Dermis blood vessel endothelial cell (primary cell): Measurements from ENCODE around the gene ATP10B. TPM values are rescaled to one million over a fixed set of nuclear protein-coding genes. Genes with fewer than 3 reads are reported as not detected.
"Not testable (repeated sequence)": the region's sequence is repeated elsewhere in the genome, so short reads cannot be mapped to it uniquely, and the experiment has no call there.

Experiments used
- DNase-seq: peaks from one replicate; pipeline ENCODE4 v3.0.0; 2010
- total RNA-seq: library from RNA; depleted of rRNA; stranded (reverse); fragments of >200 nt; gene quantifications from 2 replicates; pipeline ENCODE4 v1.2.3, GENCODE V29; 2014

The ATP10B gene
- total RNA-seq, 1 donor from 2014 or later = not detected

GRCh38 chr5:160750938-160751657, 100.9 kb downstream of the ATP10B start:
- DNase-seq = no peak

- DNase-seq = no peak
Measured at GRCh38 chr5:160749682-160750081, 102.3 kb downstream of the ATP10B start.

- no peak for DNase-seq
Measured at GRCh38 chr5:160749026-160749425, 103.0 kb downstream of the ATP10B start.

- no peak for DNase-seq
Measured at GRCh38 chr5:160747987-160748386, 104.0 kb downstream of the ATP10B start.

GRCh38 chr5:160747559-160747958, 104.5 kb downstream of the ATP10B start:
- no peak for DNase-seq

GRCh38 chr5:160744268-160745101, 107.5 kb downstream of the ATP10B start:
- DNase-seq = no peak

- DNase-seq = no peak
Measured at GRCh38 chr5:160743027-160743426, 109.0 kb downstream of the ATP10B start.

- DNase-seq = no peak
Measured at GRCh38 chr5:160742446-160742845, 109.6 kb downstream of the ATP10B start.

- DNase-seq = no peak
Measured at GRCh38 chr5:160727296-160727997, 124.6 kb downstream of the ATP10B start.

- no peak for DNase-seq
Measured at GRCh38 chr5:160726721-160727120, 125.3 kb downstream of the ATP10B start.

GRCh38 chr5:160720822-160721221, 131.2 kb downstream of the ATP10B start:
- DNase-seq = no peak

GRCh38 chr5:160715508-160715907, 136.5 kb downstream of the ATP10B start:
- DNase-seq = not testable (repeated sequence)

GRCh38 chr5:160703547-160704189, 148.3 kb downstream of the ATP10B start:
- no peak for DNase-seq

- DNase-seq = no peak
Measured at GRCh38 chr5:160702934-160703333, 149.1 kb downstream of the ATP10B start.

- DNase-seq = no peak
Measured at GRCh38 chr5:160702311-160702803, 149.7 kb downstream of the ATP10B start.

GRCh38 chr5:160701403-160701802, 150.6 kb downstream of the ATP10B start:
- DNase-seq = no peak

- no peak for DNase-seq
Measured at GRCh38 chr5:160699301-160699700, 152.7 kb downstream of the ATP10B start.

- DNase-seq = no peak
Measured at GRCh38 chr5:160697281-160697680, 154.7 kb downstream of the ATP10B start.

- DNase-seq = no peak
Measured at GRCh38 chr5:160694896-160695295, 157.1 kb downstream of the ATP10B start.

GRCh38 chr5:160693831-160694465, 158.1 kb downstream of the ATP10B start:
- DNase-seq = no peak

- no peak for DNase-seq
Measured at GRCh38 chr5:160692271-160692670, 159.7 kb downstream of the ATP10B start.

GRCh38 chr5:160685695-160686094, 166.3 kb downstream of the ATP10B start:
- DNase-seq = no peak
